Hepatocyte (in vitro differentiated cells): ENCODE results near the gene CYB561D1.

Experiments used
- EZH2 ChIP-seq: fragments of 200-600 bp; sonication (generic); IDR thresholded peaks from 2 replicates; pipeline ENCODE4 v1.6.1; 2016; ENCODE audit warnings: antibody characterized with exemption, mild to moderate bottlenecking, borderline replicate concordance
- EZH2phosphoT487 ChIP-seq: fragments of 200-600 bp; sonication (generic); IDR thresholded peaks from one replicate; pipeline ENCODE4 v1.6.1; 2018; ENCODE audit warnings: antibody characterized with exemption, mild to moderate bottlenecking, low read depth, moderate library complexity; ENCODE audit not compliant: unreplicated experiment, severe bottlenecking
- TF ChIP-seq, protein P1 (sequence below): fragments of 200-600 bp; sonication (generic); IDR thresholded peaks from 2 replicates; pipeline ENCODE4 v1.5.1; 2016; ENCODE audit warnings: antibody characterized with exemption, mild to moderate bottlenecking; ENCODE audit not compliant: poor library complexity

DNA sequence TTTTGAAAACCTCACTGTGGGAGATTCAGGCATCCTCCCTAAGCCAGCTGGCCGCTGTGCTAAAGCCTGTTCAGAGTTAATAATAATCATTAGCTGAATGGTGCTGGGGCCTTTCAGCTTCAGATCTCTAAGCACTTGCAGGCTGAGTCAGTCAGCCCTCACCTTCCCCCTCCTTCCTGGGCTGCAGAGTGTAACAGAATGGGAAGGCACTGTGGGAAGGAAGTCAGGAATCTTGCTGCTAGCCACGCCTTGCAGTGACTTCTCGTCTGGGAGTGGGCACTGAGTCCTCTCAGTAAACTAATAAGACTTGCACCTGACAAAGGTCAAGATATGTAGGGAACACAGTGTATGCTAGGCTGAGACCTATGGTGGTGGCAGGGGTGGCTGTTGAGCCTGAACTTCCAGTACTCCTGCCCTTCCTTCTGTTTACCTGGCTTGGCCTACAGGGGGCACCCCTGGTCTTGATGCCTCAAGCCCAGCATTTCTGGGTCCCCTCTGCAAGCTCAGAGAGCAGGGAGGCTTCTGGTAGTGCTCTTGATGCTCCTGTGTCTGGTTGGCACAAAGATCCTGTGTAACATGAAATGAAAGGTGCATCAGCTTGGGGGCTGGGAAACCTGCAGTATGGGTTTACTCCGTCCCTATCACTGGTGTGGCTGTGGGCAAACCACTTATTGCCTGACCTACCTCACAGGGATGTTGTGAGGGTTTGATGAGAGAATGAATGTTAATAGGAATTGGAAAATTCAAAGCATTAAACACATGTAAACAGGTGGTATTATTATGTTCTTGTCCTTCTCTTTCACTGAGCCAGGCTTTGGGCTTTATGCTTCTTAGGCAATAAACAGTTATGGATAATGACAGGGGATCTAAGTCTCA, 6.0 kb downstream of the CYB561D1 start:
- TF ChIP-seq, protein P1, sequence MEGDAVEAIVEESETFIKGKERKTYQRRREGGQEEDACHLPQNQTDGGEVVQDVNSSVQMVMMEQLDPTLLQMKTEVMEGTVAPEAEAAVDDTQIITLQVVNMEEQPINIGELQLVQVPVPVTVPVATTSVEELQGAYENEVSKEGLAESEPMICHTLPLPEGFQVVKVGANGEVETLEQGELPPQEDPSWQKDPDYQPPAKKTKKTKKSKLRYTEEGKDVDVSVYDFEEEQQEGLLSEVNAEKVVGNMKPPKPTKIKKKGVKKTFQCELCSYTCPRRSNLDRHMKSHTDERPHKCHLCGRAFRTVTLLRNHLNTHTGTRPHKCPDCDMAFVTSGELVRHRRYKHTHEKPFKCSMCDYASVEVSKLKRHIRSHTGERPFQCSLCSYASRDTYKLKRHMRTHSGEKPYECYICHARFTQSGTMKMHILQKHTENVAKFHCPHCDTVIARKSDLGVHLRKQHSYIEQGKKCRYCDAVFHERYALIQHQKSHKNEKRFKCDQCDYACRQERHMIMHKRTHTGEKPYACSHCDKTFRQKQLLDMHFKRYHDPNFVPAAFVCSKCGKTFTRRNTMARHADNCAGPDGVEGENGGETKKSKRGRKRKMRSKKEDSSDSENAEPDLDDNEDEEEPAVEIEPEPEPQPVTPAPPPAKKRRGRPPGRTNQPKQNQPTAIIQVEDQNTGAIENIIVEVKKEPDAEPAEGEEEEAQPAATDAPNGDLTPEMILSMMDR = peak; percentile 42
- no peak for TF ChIP-seq EZH2
- TF ChIP-seq EZH2phosphoT487 = no peak
